H9 (cell line): Measurements from ENCODE around the gene NUDT8. TPM values are rescaled to one million over a fixed set of nuclear protein-coding genes. Genes with fewer than 3 reads are reported as not detected.

Experiments used
- DNase-seq: peaks from one replicate; pipeline ENCODE4 v3.0.0-alpha.2; 2017
- H2AFZ ChIP-seq: one replicate; pipeline ENCODE4 v1.6.1; 2013; ENCODE audit warnings: mild to moderate bottlenecking, low read length, control low read depth, moderate library complexity
- H2AK5ac ChIP-seq: 2 replicates; pipeline ENCODE4 v1.6.1; 2013; ENCODE audit warnings: low read length, control low read depth, mixed read lengths; ENCODE audit not compliant: insufficient read length
- H2BK120ac ChIP-seq: one replicate; pipeline ENCODE4 v1.6.1; 2013; ENCODE audit warnings: low read depth, mild to moderate bottlenecking, low read length, control low read depth, inconsistent platforms; ENCODE audit not compliant: poor library complexity, severe bottlenecking
- H2BK12ac ChIP-seq: 2 replicates; pipeline ENCODE4 v1.6.1; 2013; ENCODE audit warnings: low read length, control low read depth, mixed read lengths, low read depth; ENCODE audit not compliant: insufficient read length
- H2BK15ac ChIP-seq: 2 replicates; pipeline ENCODE4 v1.6.1; 2013; ENCODE audit warnings: low read depth, low read length, control low read depth
- H2BK20ac ChIP-seq: one replicate; pipeline ENCODE4 v1.6.1; 2013; ENCODE audit warnings: low read depth, mild to moderate bottlenecking, low read length, control low read depth, inconsistent platforms; ENCODE audit not compliant: poor library complexity, severe bottlenecking
- H2BK5ac ChIP-seq: 2 replicates; pipeline ENCODE4 v1.6.1; 2013; ENCODE audit warnings: low read length, control low read depth, mixed read lengths; ENCODE audit not compliant: insufficient read length
- H3K14ac ChIP-seq: 2 replicates; pipeline ENCODE4 v1.6.1; 2013; ENCODE audit warnings: low read length, control low read depth; ENCODE audit not compliant: insufficient read depth
- H3K18ac ChIP-seq: 2 replicates; pipeline ENCODE4 v1.6.1; 2013; ENCODE audit warnings: low read depth, mild to moderate bottlenecking, mixed read lengths, low read length, control low read depth; ENCODE audit not compliant: insufficient read length
- H3K23ac ChIP-seq: 2 replicates; pipeline ENCODE4 v1.6.1; 2013; ENCODE audit warnings: low read length, control low read depth, mixed read lengths, low read depth; ENCODE audit not compliant: insufficient read length
- H3K23me2 ChIP-seq: 2 replicates; pipeline ENCODE4 v1.6.1; 2013; ENCODE audit warnings: low read depth, mild to moderate bottlenecking, mixed read lengths, low read length, control low read depth; ENCODE audit not compliant: insufficient read length, poor library complexity, severe bottlenecking
- H3K27ac ChIP-seq: 2 replicates; pipeline ENCODE4 v1.5.1; 2013; ENCODE audit warnings: low read length, control low read depth, mixed read lengths, low read depth; ENCODE audit not compliant: insufficient read length
- H3K27me3 ChIP-seq: 2 replicates; pipeline ENCODE4 v1.6.1; 2013; ENCODE audit warnings: low read length, control low read depth, inconsistent platforms; ENCODE audit not compliant: insufficient read depth
- H3K4ac ChIP-seq: 2 replicates; pipeline ENCODE4 v1.6.1; 2013; ENCODE audit warnings: low read depth, mild to moderate bottlenecking, control low read depth, inconsistent platforms, low read length, moderate library complexity
- H3K4me1 ChIP-seq: 2 replicates; pipeline ENCODE4 v1.6.1; 2013; ENCODE audit warnings: low read length, control low read depth, inconsistent platforms; ENCODE audit not compliant: insufficient read depth
- H3K4me2 ChIP-seq: 2 replicates; pipeline ENCODE4 v1.6.1; 2013; ENCODE audit warnings: low read length, control low read depth, mixed read lengths; ENCODE audit not compliant: insufficient read length, insufficient read depth
- H3K56ac ChIP-seq: 2 replicates; pipeline ENCODE4 v1.6.1; 2013; ENCODE audit warnings: low read depth, mild to moderate bottlenecking, mixed read lengths, low read length, control low read depth; ENCODE audit not compliant: insufficient read length
- H3K79me1 ChIP-seq: 2 replicates; pipeline ENCODE4 v1.6.1; 2013; ENCODE audit warnings: low read depth, mild to moderate bottlenecking, moderate library complexity, low read length, control low read depth, inconsistent platforms; ENCODE audit not compliant: insufficient read depth, poor library complexity, severe bottlenecking
- H3K79me2 ChIP-seq: 2 replicates; pipeline ENCODE4 v1.6.1; 2013; ENCODE audit warnings: low read length, control low read depth, inconsistent platforms; ENCODE audit not compliant: insufficient read depth
- H3K9ac ChIP-seq: 2 replicates; pipeline ENCODE4 v1.6.1; 2013; ENCODE audit warnings: low read length, control low read depth, mixed read lengths; ENCODE audit not compliant: insufficient read length; ENCODE audit errors: extremely low read depth
- H3K9me3 ChIP-seq: one replicate; pipeline ENCODE4 v1.6.1; 2013; ENCODE audit warnings: low read depth, low read length, inconsistent platforms; ENCODE audit not compliant: control insufficient read depth
- H3T11ph ChIP-seq: one replicate; pipeline ENCODE4 v1.6.1; 2013; ENCODE audit warnings: mild to moderate bottlenecking, low read length, control low read depth, inconsistent platforms
- H4K20me1 ChIP-seq: one replicate; pipeline ENCODE4 v1.6.1; 2013; ENCODE audit not compliant: control insufficient read depth, insufficient read length, insufficient read depth
- H4K5ac ChIP-seq: 2 replicates; pipeline ENCODE4 v1.6.1; 2013; ENCODE audit warnings: low read depth, mild to moderate bottlenecking, mixed read lengths, low read length, control low read depth; ENCODE audit not compliant: insufficient read length
- H4K8ac ChIP-seq: replicated peaks from 2 replicates; pipeline ENCODE4 v1.6.1; 2013; ENCODE audit warnings: low read length, control low read depth, mixed read lengths, low read depth; ENCODE audit not compliant: insufficient read length
- H4K91ac ChIP-seq: 2 replicates; pipeline ENCODE4 v1.6.1; 2013; ENCODE audit warnings: low read depth, mild to moderate bottlenecking, moderate library complexity, mixed read lengths, low read length, control low read depth; ENCODE audit not compliant: insufficient read length
- H3K27ac Mint-ChIP-seq, 3 experiments: 2 replicates in 2 of 3; 3 replicates in 1 of 3; pipeline ENCODE4 v1.8.0; 2020 to 2021; ENCODE audit warnings: mixed read lengths in 3 of 3, mild to moderate bottlenecking in 1 of 3, moderate library complexity in 1 of 3
- H3K27me3 Mint-ChIP-seq: 2 replicates; pipeline ENCODE4 v1.8.0; 2021; ENCODE audit warnings: low read depth, mild to moderate bottlenecking, moderate library complexity, mixed read lengths
- H3K36me3 Mint-ChIP-seq, 3 experiments: 2 replicates in 2 of 3; 3 replicates in 1 of 3; pipeline ENCODE4 v1.8.0; 2020 to 2021; ENCODE audit warnings: low read depth in 3 of 3, mixed read lengths in 3 of 3; ENCODE audit not compliant: insufficient read depth in 1 of 3
- H3K4me1 Mint-ChIP-seq, 2 experiments: 2 replicates each; pipeline ENCODE4 v1.8.0; 2020; ENCODE audit warnings: mixed read lengths in 2 of 2
- H3K4me3 Mint-ChIP-seq, 2 experiments: 2 replicates in 1 of 2; 3 replicates in 1 of 2; pipeline ENCODE4 v1.8.0; 2020 to 2021; ENCODE audit warnings: mild to moderate bottlenecking in 2 of 2, mixed read lengths in 2 of 2, moderate library complexity in 1 of 2
- H3K9me3 Mint-ChIP-seq, 2 experiments: 2 replicates in 1 of 2; 3 replicates in 1 of 2; pipeline ENCODE4 v1.8.0; 2020; ENCODE audit warnings: mild to moderate bottlenecking in 2 of 2, mixed read lengths in 2 of 2, moderate library complexity in 1 of 2
- CTCF ChIP-seq: fragments of 200-600 bp; sonication (generic); conservative IDR thresholded peaks from 3 replicates; pipeline ENCODE4 v1.8.0; 2021; ENCODE audit warnings: antibody characterized with exemption, mild to moderate bottlenecking
- WGBS: extraction: QIAGEN DNeasy Blood & Tissue Kit; methylation state at CpG from one replicate; pipeline ENCODE4 v1.1.7; 2013; ENCODE audit warnings: missing lambda C conversion rate, low lambda C conversion rate, mixed read lengths; ENCODE audit not compliant: insufficient read length; ENCODE audit errors: extremely low coverage; 5-methylcytosine and 5-hydroxymethylcytosine counted together
- total RNA-seq: library from RNA; stranded (reverse); gene quantifications from 2 replicates; pipeline ENCODE4 v1.2.1, GENCODE V29; 2021

Gene NUDT8
- total RNA-seq, 1 experiment from 2014 or later = 6.5 TPM

DNA sequence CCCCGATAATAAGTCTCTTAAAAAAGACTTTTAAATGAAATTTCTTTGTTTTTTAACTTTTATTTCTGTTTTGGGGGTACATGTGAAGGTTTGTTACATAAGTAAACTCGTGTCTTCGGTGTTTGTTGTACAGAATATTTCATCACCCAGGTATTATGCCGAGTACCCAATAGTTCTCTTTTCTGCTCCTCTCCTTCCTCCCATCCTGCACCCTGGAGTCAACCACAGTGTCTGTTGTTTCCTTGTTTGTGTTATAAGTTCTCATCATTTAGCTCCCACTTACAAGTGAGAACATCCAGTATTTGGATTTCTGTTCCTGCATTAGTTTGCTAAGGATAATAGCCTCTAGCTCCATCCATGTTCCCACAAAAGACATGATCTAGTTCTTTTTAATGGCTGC is 47.7 kb downstream of the NUDT8 start:
- Mint-ChIP-seq H3K4me3 (peak overlapping the region; percentile 57 to 73), H3K27me3 (peaks cover 18% of the 10 kb centered on the region), H3K36me3 (peaks cover 23 to 28% (median 24%) of the 10 kb centered on the region in 3 experiments), H3K9me3 (peaks cover 0 to 5% of the 10 kb centered on the region in 2 experiments; a peak in 2 of 5 replicates), H3K27ac (peak overlapping the region in 1 of 3 experiments; percentile 92; a peak in 2 of 7 replicates), H3K4me1 (peaks cover 54 to 63% of the 10 kb centered on the region in 2 experiments)
- Histone ChIP-seq H2BK15ac (no peak overlapping the region), H3K9ac (no peak overlapping the region), H3K9me3 (no peaks in the 10 kb centered on the region), H3T11ph (no peak overlapping the region), H3K14ac (no peak overlapping the region), H3K79me2 (peaks cover 5% of the 10 kb centered on the region; the same call in 1 of the 2 replicates), H2BK5ac (no peak overlapping the region), H3K27me3 (no peaks in the 10 kb centered on the region), H2BK120ac (no peak overlapping the region), H2BK12ac (no peak overlapping the region), H4K20me1 (no peaks in the 10 kb centered on the region), H2AFZ (no peak overlapping the region), H2BK20ac (no peak overlapping the region), H3K4me2 (peak overlapping the region; percentile 45), H4K5ac (no peak overlapping the region), H3K23me2 (peaks cover 8% of the 10 kb centered on the region), H3K4ac (no peak overlapping the region), H3K56ac (no peak overlapping the region), H3K79me1 (no peaks in the 10 kb centered on the region), H3K23ac (no peak overlapping the region), H3K18ac (no peak overlapping the region), H3K4me1 (peaks cover 3% of the 10 kb centered on the region; the same call in 1 of the 2 replicates), H3K27ac (no peak overlapping the region), H4K8ac (no peak overlapping the region), H2AK5ac (no peak overlapping the region), H4K91ac (no peak overlapping the region)
- DNase-seq = no peak
- TF ChIP-seq CTCF = no peak
- WGBS = no CpG with 5 or more reads among the region's 4 CpGs
